ENCODE results near the gene MLLT1.

MLLT1 gene

DNA sequence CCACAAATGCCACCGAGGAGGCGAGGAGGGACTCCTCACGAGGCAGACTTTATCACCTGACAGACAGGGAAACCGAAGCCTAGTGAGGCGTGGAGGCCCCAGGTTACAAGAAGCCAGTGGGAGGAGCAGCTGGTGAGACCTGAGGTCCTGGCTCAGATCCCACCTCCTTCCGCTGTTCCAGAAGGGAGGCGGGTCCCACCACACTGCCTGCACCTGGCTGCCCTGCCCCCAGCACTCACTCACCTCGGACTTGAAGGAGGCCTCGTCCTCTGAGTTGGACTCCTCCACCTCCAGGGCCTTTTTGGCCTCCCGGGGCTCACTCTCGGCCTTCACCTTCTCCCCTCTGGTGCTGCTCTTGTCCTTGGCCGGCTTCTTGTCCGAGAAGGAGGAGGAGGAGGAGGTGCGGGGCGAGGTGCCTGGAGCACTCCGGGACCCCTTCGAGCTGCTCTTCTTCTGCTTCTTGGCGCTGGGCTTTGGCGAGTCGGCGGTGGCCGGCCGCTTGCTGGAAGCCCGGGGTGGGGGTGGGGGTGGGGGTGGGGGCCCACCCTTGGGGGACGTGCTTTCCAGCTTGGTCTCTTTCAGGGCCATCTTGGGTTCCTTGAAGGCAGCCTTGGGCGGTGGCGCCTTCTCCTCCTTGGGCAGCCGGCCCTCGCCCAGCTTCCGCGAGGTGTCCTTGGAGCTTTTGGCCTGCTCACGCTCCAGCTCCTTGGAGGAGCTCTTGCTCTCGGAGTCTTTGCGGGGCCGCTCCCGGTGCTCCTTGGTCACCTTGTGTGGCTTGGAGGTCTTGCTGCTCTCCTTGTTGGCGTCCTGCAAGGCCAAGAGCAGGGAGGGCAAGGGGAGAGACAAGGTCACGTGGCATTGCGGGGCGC, 57.7 kb downstream of the MLLT1 start:
- no peak for DNase-seq (ENCODE audit: low read depth, low spot score)

DNA sequence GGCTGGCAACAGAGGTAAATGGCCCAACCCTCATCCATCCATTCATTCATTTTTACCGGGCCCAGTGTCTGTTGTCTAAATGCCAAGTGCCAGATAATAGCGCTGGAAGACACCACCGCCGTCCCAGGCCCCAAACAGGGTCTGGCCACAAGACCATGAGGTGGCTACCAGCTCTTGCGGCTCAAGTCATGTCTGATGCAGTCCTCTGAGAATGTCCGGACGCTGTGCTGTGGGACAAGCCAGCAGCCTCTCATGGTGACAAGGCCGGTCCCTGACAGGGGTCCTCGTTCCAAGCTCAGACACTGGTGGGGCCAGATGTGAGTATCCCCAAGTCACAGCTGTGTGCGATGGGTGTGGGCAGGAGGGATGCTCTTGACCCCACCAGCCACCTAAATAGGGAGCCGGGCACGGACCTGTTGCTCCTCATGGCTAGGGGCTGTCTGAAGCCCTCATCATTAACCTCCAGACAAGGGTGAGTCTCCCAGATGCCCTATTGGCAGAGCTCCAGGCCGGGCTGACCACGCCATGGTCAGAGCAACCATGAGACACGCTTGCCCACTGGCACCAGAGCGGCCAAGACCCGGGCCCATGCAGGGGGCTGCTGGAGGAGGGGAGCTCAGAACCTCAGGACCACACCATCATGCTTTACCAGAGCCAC, 58.4 kb downstream of the MLLT1 start:
- DNase-seq (ENCODE audit: low read depth, low spot score) = no peak

DNA sequence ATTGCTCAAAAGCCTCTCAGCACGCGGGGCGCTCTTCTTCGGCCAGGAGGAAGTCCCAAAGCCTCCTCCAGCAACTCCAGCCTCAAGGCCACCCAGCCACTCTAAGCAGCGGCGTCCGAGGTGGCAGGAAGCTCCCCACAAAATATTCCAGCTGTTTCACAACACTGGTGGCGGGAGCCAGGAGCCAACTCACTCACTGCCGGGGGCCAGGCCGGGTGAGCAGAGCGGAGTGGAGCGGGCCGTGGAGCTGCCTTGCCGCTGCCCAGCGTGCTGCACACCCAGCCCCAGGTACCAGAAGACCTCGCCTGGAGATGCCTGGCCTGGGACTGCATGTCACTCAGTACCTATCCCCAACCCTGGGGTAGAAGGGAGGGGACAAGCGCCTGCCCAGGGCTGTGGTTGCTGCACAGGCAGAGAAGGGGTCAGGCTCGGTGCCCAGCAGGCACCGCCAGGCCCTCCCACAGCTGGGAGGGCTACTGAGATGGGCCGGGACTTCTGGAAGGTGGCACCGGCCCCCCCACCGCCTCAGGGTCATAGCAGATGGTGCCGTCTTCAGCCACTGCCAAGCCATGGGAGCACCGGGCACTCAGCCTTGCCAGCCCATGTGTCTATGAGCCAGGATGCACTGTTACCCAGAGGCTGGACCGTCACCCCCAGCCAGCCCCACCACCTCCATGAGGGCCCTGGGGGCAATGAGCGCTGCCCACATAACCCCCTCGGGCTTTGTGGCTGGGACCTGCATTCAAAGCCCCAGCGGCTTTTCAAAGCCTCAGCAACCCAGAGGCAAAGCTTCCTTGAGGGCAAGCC, 59.2 kb downstream of the MLLT1 start:
- no peak for DNase-seq (ENCODE audit: low read depth, low spot score)

- DNase-seq (ENCODE audit: low read depth, low spot score) = no peak
Observed at GRCh38 chr19:6219586-6220290, 60.0 kb downstream of the MLLT1 start.

DNA sequence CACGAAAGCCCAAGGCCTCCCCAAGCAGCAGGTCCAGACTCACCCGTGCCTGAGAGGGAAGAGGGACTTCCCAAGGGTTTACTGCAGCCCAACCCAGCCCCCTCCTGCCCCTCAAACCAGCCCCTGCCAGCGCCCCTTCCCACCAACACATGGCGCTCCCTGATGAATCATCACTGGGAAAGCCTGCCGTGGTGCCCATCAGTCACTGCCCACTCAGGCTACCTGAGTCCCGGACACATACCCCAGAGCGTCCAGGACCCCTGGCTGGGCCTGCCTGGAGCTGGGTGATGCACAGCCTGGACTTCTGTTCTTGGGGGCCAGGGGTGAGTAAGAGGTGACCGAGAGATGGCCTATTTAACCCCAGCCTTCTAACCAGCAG, 60.6 kb downstream of the MLLT1 start:
- DNase-seq (ENCODE audit: low read depth, low spot score) = no peak

DNA sequence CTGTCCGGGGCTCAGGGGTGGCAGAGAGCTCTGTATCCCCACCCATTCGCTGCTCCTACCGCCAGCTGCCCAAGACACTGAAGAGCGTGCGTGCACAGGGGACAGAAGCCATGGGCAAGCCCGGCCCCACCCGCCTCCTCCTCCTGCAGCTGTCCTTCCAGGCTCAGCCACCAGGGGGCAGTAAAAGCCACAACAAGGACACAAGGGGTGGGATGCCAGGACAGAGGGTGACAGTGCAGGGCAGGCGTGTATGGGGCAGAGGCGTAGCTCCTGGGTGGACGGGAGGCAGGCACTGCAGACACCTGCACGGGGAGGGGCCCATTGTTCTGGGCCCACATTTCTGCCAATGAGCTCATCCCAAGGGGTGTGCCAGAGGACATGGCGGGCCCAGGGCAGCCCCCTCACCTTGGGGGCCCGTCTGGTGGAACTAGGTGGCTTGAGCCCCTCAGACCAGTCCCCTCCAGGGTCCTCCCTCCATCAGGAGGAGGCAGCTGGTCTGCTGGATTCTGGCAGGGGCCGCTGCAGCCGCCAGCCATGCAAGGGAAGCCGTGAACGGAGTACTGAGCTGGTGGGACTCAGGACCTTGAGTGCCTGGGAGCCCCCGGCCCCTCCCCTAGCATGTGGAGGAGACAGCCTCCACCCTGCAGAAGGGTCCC, 61.2 kb downstream of the MLLT1 start:
- DNase-seq (ENCODE audit: low read depth, low spot score) = peak; percentile 47

DNA sequence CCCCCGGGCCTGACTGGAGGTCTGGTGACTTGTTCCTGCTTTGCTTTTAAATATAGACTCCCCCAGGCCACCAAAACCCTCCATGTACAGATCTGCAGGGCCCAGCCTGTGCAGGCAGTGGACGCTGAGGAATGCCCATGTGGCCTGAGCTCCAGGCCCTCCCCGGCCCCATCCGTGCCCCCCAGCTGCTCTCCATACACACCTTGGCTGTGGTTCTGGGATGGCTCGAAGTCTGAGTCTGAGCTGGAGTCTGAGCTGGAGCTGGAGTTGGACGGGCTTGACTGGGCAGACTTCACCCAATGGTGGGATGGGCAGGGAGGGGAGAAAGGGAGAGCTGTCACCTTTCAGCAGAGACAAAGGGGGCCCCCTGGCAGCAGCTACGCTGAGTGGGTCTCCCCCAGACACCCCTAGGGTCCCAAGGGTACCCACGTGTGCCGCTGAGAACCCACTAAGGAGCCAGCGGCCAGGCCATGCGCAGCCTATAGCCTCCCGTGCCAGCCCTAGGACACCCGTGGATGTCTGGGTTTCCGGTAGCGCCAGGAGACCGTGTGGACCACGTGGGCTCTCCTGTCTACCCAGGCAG, 61.9 kb downstream of the MLLT1 start:
- DNase-seq (ENCODE audit: low read depth, low spot score) = no peak

GRCh38 chr19:6216996-6217751, 62.6 kb downstream of the MLLT1 start:
- DNase-seq (ENCODE audit: low read depth, low spot score) = no peak

GRCh38 chr19:6216236-6216995, 63.4 kb downstream of the MLLT1 start:
- DNase-seq (ENCODE audit: low read depth, low spot score) = no peak

GRCh38 chr19:6215701-6216235, 64.0 kb downstream of the MLLT1 start:
- DNase-seq (ENCODE audit: low read depth, low spot score) = no peak

DNA sequence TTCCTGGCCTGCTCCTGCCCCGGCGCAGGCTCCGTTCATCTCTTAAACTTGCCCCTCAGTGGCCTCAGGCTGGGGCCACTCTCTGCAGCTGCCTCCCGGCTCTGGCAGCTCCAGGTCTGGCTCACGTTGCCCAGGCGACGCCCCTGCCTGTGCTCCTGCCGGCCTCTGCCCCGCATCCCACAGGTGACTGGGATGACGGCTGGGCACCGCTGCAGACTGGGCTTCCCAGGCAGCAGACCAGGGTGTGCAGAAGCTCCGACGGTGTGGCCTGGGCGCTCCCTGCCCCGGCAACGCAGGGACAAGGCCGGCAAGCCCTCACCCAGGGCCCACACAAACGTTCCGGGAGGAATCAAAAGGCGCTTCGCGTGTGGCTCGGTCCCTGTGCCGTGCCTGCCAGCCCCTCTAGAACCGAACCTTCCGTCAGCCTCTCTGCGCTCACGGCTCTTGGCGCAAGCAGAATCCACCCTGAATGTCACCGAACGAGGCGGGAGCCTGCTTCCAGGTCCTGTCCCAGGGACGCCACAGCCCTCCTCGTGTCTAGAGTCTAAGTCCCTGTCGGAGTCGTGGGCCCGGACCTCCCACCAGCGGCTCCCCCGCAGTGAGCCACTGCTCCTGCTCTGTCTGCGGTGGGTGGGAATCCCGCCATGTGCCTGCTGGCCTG, 64.8 kb downstream of the MLLT1 start:
- no peak for DNase-seq (ENCODE audit: low read depth, low spot score)

GRCh38 chr19:6213696-6214641, 65.8 kb downstream of the MLLT1 start:
- DNase-seq (ENCODE audit: low read depth, low spot score) = no peak

GRCh38 chr19:6213266-6213595, 66.5 kb downstream of the MLLT1 start:
- DNase-seq (ENCODE audit: low read depth, low spot score) = no peak

- DNase-seq (ENCODE audit: low read depth, low spot score) = no peak
Observed at GRCh38 chr19:6212403-6213265, 67.1 kb downstream of the MLLT1 start.

DNA sequence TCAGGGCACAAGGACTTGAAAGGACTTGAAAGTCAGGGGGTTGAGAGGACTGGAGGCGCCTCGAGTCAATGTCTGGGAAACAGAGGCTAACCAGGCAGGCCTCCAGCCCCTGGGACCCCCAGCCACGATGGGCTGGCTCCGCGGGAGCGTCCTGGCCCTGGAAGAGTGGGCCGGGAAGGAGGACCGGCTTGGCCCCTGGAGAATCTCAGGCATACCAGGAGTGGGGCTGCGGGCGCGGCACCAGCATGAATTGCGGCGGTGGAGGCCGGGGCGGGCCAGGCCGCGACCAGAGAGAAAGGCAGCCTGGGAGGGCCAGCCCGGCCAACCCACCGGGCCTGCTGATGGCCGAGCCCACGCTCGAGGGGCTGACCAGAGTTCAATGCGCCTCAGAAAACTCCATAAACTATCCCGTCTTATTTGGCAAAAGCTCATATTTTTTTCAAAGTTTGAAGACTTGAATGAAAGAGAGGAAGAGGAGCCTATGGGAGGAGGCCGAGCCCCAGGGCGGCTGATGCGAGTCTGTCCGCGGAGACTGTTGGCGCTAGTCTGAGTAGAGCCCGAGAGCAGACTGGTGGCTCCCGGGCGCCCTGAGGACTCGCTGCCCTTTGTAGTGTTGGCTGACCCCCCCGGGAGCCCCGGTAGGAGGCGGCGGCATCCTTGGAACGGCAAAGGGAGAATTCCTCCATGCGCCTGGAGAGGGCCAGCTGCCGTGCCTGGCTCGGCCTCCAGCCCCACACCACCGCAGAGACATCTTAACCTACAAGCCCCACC, 68.0 kb downstream of the MLLT1 start:
- DNase-seq (ENCODE audit: low read depth, low spot score) = no peak
